Mammary microvascular endothelial cell (primary cell): ENCODE data around the gene IL17D. TPM values are rescaled to one million over a fixed set of nuclear protein-coding genes. Genes with fewer than 3 reads are reported as not detected.

ENCODE experiments used
- total RNA-seq: library from RNA; depleted of rRNA; stranded (reverse); fragments of >200 nt; gene quantifications from 2 replicates; pipeline ENCODE4 v1.2.3, GENCODE V29; 2015

Gene IL17D, protein sequence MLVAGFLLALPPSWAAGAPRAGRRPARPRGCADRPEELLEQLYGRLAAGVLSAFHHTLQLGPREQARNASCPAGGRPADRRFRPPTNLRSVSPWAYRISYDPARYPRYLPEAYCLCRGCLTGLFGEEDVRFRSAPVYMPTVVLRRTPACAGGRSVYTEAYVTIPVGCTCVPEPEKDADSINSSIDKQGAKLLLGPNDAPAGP
- 2.0 and 2.3 TPM in 2 replicates for total RNA-seq

DNA sequence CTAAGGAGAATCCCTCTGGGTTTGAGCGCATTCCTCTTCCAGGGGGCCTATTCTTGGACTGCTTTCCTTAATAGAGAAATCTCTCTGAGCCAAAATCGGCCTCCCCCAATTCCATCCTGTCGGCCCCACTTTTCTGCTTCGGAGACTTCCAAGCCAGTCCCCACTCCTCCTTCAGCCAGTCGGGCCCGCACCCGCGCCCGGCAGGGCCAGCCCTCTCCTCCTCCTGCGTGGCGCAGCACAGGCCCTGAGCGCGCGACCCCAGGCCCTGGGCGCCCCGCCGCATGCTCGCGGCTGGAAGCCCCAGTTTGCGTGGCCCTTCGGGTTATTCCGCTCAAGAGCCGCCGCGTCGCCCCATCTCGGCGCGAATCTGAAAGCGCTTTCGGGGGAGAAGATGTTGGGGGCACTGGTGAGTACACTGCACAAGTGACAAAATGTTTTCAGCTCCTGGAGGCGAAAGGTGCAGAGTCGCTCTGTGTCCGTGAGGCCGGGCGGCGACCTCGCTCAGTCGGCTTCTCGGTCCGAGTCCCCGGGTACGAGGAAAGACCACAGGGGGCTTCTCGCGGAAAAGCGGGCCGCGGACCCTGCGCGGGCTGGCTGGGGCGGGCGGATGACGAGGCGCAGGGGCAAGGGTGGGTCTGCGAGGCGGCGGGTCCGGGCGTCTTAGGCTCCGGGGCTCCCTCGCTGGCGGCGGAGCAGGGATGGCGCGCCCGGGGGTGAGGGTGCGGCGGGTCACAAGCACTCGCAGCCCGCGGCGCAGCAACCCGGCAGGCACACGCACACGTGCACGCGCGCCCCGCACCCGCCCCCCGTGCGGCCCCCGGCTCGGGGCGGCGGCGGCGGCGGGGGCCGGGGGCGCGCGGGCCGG is at the start of gene IL17D:
TSS of gene IL17D (plus strand) at position 785 of the 865 bp plus-strand sequence. CDS start 303 bp downstream, outside the sequence.

Other genes with a start within 250 kb of the IL17D start
- gene CRYL1, start 177.8 kb upstream of the IL17D start, total RNA-seq: 42.8 and 43.4 TPM in 2 replicates
- 5.2 and 7.2 TPM in 2 replicates for gene IFT88, start 136.5 kb upstream of the IL17D start, total RNA-seq
- 12.1 and 15.7 TPM in 2 replicates for gene EEF1AKMT1, start 70.3 kb downstream of the IL17D start, total RNA-seq
- 19.3 and 25.2 TPM in 2 replicates for gene XPO4, start 199.0 kb downstream of the IL17D start, total RNA-seq